ENCODE data around the gene KATNBL1. TPM values are rescaled to one million over a fixed set of nuclear protein-coding genes. Genes with fewer than 3 reads are reported as not detected.

The KATNBL1 gene
- total and polyA plus RNA-seq, 2 donors (not counting 3 experiments of a cell fraction or from before 2014, with no cell fraction given) = 14.1 to 56.8 TPM

DNA sequence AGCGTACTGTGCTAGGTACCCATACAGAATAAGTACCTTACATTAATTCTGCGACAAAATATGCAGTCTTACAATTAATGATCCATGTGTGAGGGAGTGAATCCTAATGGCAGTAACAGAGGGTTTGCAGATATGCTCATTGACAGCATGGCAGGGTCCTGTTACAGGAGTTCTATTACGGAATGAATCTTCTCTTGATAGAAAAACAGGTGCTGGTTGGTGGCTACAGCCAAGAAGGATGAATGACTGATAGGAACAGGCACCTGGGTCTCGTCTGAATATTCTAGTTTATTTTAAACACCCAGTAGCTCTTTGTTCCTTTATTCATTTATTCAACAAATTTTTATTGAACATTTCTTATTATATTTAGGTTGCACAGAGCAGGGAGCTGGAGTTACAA lies 85.2 kb downstream of the KATNBL1 start:
- Histone ChIP-seq H3K27ac (ENCODE audit: insufficient read depth, low read depth, low read length) (no peak overlapping the region), H3K9ac (replicated peaks; ENCODE audit: extremely low read depth, insufficient read depth, low read length) (no peak overlapping the region), H3K4me1 (ENCODE audit: control insufficient read depth, extremely low read depth, insufficient read depth, low read length) (peaks cover 16% of the 10 kb centered on the region), H3K79me2 (ENCODE audit: control insufficient read depth, insufficient read depth, low read length) (no peaks in the 10 kb centered on the region), H2AFZ (ENCODE audit: low read depth, low read length) (no peak overlapping the region), H3K36me3 (ENCODE audit: control insufficient read depth in 2 of 2, extremely low read depth in 1 of 2, insufficient read depth in 2 of 2, low read length in 2 of 2) (no peaks in the 10 kb centered on the region), H3K9me3 (replicated peaks; ENCODE audit: control insufficient read depth, insufficient read depth, low read length) (no peaks in the 10 kb centered on the region), H3K4me3 (replicated peaks in 1 of 3; ENCODE audit: insufficient read depth in 1 of 3, low read depth in 1 of 3, low read length in 3 of 3) (no peak overlapping the region), H4K20me1 (replicated peaks; ENCODE audit: control insufficient read depth, extremely low read depth, insufficient read depth, low read length) (no peaks in the 10 kb centered on the region), H3K4me2 (ENCODE audit: insufficient read depth, low read length) (no peak overlapping the region), H3K27me3 (ENCODE audit: control insufficient read depth in 2 of 2, insufficient read depth in 2 of 2, low read length in 2 of 2) (no peaks in the 10 kb centered on the region), H3K9me1 (replicated peaks; ENCODE audit: control insufficient read depth, extremely low read depth, insufficient read depth, low read length) (no peaks in the 10 kb centered on the region)
- no TSS peak for BruUV-seq (replicated peaks)
- DNase-seq (ENCODE audit: low read depth, low spot score) (no peak), FAIRE-seq (no peak)
- dilution Hi-C loops (cut with MboI; ENCODE audit: extremely low pct_ligation_motif_present, low sequenced_read_pairs) (no loop called here), intact Hi-C loops (cut with micrococcal nuclease) (loop anchor here (10.0 kb wide), 1 partner anchor 1180 kb away; no protein-coding TSS in a partner anchor)
- POLR2A ChIA-PET = no interaction called here
- no peak for TF ChIP-seq JUN (IDR thresholded peaks at IDR 0.05; ENCODE audit: borderline replicate concordance, insufficient read depth, insufficient read length, low read depth)
- TF ChIP-seq EZH2 (IDR thresholded peaks at IDR 0.05; ENCODE audit: borderline replicate concordance, low read depth, low read length, severe bottlenecking) = no peak
- no peak for TF ChIP-seq MYC (IDR thresholded peaks at IDR 0.05; ENCODE audit: low read depth, low read length)
- TF ChIP-seq, protein P1, sequence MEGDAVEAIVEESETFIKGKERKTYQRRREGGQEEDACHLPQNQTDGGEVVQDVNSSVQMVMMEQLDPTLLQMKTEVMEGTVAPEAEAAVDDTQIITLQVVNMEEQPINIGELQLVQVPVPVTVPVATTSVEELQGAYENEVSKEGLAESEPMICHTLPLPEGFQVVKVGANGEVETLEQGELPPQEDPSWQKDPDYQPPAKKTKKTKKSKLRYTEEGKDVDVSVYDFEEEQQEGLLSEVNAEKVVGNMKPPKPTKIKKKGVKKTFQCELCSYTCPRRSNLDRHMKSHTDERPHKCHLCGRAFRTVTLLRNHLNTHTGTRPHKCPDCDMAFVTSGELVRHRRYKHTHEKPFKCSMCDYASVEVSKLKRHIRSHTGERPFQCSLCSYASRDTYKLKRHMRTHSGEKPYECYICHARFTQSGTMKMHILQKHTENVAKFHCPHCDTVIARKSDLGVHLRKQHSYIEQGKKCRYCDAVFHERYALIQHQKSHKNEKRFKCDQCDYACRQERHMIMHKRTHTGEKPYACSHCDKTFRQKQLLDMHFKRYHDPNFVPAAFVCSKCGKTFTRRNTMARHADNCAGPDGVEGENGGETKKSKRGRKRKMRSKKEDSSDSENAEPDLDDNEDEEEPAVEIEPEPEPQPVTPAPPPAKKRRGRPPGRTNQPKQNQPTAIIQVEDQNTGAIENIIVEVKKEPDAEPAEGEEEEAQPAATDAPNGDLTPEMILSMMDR (IDR thresholded peaks at IDR 0.05; ENCODE audit: extremely low read depth in 1 of 2, insufficient read depth in 1 of 2, low read depth in 1 of 2, low read length in 2 of 2) = no peak
- TF ChIP-seq FOS (IDR thresholded peaks at IDR 0.05; ENCODE audit: borderline replicate concordance, insufficient read depth, low read length) = no peak
- TF ChIP-seq GATA2 (IDR thresholded peaks at IDR 0.05; ENCODE audit: insufficient read depth, insufficient read length, low read depth, low read length) = no peak
- no peak for TF ChIP-seq POLR2A (IDR thresholded peaks at IDR 0.05; ENCODE audit: low read depth, low read length)
- TF ChIP-seq, protein P2, sequence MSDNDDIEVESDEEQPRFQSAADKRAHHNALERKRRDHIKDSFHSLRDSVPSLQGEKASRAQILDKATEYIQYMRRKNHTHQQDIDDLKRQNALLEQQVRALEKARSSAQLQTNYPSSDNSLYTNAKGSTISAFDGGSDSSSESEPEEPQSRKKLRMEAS (IDR thresholded peaks at IDR 0.05; ENCODE audit: insufficient read depth, insufficient read length) = no peak
- TF ChIP-seq POLR2AphosphoS5 (IDR thresholded peaks at IDR 0.05; ENCODE audit: insufficient read depth, low read depth, low read length) = no peak
- CTCF ChIA-PET = interaction anchor here (2.2 to 4.8 kb wide), 3 partner anchors 8 to 85 kb away, joined by 8 to 25 read pairs (median 8); partner anchors contain the start of gene KATNBL1

Data from endothelial cell of umbilical vein (primary cell).